Fibroblast of lung (primary cell): ENCODE measurements around the gene SDSL.

Source experiments
- EZH2 ChIP-seq: IDR thresholded peaks from 2 replicates; pipeline ENCODE4 v1.5.1; 2012; ENCODE audit warnings: low read length, control low read depth, mild to moderate bottlenecking; ENCODE audit errors: missing control alignments
- TF ChIP-seq, protein P1 (sequence below), 2 donors: IDR thresholded peaks in 1 of 2; conservative IDR thresholded peaks in 1 of 2; 1 replicate in 1 of 2; 2 replicates in 1 of 2; pipeline ENCODE4 v1.5.1; 2011 to 2012; ENCODE audit warnings: low read length in 2 of 2, control low read depth in 1 of 2, inconsistent platforms in 1 of 2, low read depth in 1 of 2, mild to moderate bottlenecking in 1 of 2

GRCh38 chr12:113439301-113439597 is 17.1 kb downstream of the SDSL start:
- TF ChIP-seq, protein P1, sequence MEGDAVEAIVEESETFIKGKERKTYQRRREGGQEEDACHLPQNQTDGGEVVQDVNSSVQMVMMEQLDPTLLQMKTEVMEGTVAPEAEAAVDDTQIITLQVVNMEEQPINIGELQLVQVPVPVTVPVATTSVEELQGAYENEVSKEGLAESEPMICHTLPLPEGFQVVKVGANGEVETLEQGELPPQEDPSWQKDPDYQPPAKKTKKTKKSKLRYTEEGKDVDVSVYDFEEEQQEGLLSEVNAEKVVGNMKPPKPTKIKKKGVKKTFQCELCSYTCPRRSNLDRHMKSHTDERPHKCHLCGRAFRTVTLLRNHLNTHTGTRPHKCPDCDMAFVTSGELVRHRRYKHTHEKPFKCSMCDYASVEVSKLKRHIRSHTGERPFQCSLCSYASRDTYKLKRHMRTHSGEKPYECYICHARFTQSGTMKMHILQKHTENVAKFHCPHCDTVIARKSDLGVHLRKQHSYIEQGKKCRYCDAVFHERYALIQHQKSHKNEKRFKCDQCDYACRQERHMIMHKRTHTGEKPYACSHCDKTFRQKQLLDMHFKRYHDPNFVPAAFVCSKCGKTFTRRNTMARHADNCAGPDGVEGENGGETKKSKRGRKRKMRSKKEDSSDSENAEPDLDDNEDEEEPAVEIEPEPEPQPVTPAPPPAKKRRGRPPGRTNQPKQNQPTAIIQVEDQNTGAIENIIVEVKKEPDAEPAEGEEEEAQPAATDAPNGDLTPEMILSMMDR (conservative IDR thresholded peaks at IDR 0.05 in 1 of 2, IDR thresholded peaks at IDR 0.05 in 1 of 2; ENCODE audit: low read depth in 1 of 2, low read length in 2 of 2): no peak
- no peak for TF ChIP-seq EZH2
